ENCODE results near the gene EMX2.

Gene EMX2

DNA sequence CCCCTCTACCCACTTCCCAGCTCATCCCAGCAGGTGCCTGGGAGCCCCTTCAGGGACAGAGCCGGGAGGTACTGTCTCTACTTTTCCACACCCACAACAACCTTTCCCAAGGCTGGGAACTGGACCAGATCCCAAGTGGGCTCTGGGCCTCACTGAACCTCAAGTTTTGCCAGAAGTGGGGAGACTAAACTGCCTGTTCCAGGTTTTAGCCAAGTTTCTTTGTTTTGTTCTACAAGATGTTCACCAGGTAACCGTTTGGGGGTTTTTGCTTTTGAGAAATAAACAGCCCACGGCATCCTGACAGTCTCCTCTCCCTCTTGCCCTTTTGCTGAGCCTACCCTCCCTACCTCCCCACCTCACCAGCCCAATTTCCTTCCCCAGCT lies 10.6 kb upstream of the EMX2 start:
- DNase-seq (ENCODE audit: low read depth in 2 of 2) = no peak

- DNase-seq (ENCODE audit: low read depth in 2 of 2) = no peak
Measured at GRCh38 chr10:117532451-117533107, 10.0 kb upstream of the EMX2 start.

- DNase-seq (ENCODE audit: low read depth in 2 of 2) = no peak
Measured at GRCh38 chr10:117533507-117534281, 8.9 kb upstream of the EMX2 start.

DNA sequence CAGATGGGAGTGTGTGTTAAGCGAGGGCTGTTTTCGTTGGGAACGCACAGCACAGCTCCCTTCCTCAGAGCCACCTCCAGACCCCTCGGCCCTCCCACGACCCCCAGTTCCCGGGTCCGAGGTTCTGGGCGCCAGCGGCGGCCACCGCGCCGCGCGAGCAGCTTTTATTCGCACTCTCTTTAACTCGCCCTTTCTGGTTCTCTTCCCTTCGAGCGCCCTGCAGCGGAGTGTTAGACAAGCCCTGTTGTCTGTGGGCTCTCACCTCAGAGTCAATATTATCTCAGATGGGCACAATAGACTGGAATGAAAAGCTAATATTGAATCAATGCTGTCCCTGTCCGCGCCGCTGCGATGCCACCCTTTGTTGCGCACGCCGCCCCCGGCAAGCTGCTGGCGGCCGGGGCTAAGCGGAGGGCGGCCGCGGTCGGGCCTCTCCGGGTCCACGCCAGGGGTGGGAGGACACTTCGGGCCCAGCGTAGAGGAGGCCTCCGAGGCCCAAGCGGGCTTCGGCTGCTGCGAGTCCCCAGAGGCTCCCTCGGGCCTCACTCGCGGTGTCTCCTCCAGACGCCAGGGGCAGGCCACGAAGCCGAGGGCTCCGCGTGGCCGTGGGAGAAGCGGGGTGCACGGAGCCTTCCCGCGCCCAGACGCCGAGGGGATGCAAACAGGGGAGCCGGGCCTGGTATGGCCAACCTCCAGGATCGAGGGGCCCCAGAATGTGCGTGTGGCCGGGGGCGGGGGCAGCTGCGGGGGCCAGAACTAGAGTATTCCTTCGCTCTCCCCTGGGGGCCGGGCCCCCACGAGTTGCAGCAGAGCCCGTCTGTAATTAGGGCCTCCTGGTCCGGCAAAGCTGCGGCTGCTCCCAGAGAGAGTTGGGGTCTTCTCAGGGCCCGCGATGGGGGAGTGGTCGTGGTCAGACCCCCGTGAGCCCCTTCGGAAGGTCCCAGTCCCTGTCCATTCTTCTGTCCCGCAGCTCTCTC lies 7.9 kb upstream of the EMX2 start:
- no peak for DNase-seq (ENCODE audit: low read depth in 2 of 2)

DNA sequence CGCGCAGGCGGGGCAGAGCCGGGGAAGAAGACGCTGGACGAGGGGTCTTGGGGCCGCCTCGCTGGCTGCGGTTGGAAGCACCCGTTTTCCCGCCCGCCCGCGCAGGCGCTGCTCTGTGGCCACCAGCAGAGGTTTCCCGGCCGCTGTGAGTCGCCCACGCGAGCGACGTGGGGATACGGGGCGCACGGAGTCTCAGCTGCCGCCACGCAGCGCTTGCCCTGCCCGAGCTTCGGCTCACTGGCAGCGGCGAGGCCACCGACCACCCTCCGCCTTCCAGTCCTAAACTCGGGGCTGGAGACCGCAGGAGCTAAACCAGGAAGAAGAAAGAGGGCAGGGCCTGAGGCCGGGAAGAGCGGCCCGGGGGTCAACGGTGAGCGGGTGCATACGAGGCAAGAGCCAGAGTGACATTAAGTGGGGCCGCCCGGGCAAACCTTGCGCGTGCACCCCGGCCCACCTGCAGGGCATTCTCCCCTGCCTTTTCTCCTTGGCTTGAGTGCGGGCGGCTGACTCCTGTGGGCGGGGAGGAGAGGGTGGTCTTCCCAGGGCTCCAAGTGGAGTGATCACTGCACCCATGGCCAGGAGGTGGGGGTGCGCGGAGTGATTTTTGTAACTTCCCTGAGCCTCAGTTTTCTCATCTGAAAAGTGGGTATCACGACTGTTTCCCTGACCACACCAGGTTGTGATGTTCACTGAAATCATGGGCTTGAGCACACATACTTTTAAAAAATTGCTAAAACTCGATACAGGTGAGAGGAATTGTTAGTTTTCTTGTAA lies 7.1 kb upstream of the EMX2 start:
- DNase-seq (ENCODE audit: low read depth in 2 of 2) = no peak

GRCh38 chr10:117536072-117536865 lies 6.3 kb upstream of the EMX2 start:
- no peak for DNase-seq (ENCODE audit: low read depth in 2 of 2)

DNA sequence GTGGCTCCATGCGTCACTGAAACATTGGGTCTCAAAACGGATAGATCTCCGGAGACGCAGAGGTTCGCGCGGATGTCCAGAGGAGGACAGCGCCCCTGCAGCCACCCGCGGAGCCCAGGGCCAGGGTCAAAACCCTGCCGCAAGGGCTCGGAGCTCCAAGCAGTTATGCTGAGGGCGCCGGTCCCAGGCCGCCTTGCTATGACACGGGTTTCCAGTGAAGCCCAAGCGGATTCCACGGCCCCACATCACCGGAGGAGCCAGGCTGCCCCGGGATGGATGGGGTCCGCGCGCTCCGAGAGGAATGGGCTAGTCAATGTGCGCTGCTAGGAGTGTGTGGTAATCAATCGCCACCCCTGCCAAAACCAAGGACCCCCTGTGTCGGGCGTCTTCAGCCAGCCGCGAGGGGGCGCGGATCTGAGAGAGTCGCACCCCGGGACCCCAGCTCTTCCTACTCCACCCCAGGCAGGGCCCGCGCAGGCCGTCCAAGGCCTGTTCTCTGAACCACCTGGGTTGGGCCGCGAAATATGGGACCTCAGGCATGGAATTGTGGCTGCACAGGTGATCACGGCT lies 5.6 kb upstream of the EMX2 start:
- DNase-seq (ENCODE audit: low read depth in 2 of 2) = no peak

- no peak for DNase-seq (ENCODE audit: low read depth in 2 of 2)
Measured at GRCh38 chr10:117537436-117537903, 5.1 kb upstream of the EMX2 start.

DNA sequence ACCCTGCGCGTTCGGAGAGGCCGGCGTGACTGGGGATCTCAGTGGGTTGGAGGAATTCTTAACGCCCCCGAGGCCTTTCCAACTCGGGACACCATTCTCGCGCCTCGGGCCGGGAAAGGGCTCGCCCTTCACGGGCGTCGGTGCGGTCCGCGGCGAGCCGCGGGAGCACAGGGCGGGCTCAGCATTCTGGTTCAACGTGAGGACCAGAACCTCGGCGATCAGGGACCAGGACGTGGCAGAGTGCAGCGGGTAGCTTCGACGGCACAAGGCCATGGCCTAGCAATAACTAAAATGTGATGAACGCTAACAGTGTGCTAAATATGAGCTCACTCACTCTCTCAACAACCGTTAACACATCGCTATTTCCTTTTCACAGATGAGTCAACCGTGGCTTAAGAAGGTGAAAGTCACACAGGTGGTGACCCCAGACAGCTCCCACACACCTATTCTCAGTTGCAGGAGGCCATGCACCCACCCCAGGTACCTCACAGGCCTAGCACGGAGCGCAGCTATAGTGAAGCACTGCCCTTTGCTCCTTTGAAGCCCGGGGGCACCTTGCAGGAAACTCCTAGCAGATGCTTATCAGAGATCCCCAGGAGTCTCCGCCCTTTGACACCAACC lies 4.5 kb upstream of the EMX2 start:
- no peak for DNase-seq (ENCODE audit: low read depth in 2 of 2)

DNA sequence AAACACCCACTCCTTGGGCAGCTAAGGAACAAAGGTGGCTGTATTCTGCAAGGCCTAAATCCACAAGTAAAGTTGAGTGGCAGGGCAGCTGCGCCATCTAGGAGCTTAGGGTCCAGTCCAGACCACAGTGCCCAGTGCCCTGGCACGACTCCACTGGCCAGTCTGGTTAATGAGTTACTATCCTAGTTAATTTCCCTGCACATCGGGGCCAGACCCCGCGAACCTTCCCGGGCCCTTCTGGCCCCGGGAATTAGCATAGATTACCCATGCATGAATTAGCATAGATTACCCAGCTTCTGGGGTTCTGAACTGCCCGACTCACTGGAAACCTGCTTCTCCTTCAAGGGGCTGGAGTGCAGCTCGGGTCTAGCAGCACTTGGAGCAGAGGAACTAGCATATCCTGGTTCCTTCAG lies 3.2 kb upstream of the EMX2 start:
- DNase-seq (ENCODE audit: low read depth in 2 of 2) = no peak

DNA sequence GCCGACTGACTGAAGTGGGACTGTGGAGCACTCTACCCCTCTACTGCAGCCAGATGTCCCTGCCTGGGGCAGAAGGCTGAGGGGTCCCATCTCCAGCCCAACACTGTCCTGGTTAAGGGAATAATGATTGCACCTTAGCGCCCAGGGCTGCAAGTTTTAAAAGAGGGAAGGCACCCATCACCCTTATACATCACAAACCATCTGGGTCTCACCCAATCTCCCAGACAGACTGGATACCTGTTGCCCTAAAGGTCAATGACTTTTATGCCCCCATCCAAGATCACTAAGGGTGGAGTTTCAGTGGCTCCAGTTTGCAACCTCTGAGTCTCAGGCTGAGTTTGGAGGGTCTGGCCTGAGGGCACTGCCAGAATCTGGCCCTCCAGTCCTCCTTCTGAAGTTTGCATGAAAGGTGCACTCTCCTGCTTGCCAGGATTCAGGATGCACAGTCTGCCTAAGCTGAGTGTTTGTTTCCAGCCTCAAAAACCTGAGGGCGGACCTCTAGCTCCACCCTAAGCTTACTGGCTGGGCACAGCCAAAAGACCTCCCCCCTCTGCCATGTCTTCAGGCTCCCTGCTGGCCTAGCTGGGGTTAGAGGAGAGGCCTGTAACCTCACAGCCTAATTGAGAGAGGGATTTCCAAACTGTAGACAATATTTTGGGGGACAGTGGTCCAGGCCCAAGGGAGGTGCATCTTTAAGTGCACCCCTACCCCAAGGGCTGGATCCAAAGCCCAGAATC lies 2.5 kb upstream of the EMX2 start:
- DNase-seq (ENCODE audit: low read depth in 2 of 2) = no peak

DNA sequence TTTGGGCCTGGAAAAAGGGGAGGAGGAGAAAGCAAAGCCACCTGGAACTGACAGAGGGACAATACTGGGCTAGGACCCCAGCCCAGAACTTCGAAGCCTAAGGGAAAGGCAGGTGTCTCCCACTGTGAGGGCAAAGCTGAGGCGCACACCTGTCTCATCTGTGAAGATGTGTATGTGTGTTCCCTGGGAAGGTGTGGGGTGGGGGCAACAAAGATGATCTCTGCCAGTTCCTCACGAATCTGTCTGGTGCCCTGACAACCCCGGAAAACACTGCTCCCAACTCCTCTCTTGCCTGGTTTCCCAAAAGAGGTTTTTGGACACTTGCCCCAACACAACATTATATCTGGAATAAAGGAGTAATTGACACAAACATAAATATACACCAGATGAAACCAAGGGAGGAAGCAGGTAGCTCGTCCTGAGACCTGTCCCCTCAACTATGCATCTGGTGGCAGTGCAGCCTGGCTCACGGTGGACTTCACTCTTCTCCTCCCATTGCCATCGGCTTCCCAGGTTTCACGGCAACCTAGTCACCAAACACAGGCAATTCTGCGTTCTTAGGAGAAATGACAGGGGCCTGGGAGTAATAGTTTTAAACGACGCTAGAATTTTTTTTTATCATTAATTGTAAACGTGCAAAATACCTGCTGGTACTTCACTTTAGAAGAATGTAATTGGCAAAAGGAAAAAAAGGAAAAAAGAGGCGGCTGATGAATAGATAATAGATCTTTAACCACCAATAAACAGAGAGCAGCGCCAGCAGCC lies 1.7 kb upstream of the EMX2 start:
- no peak for DNase-seq (ENCODE audit: low read depth in 2 of 2)

GRCh38 chr10:117541405-117541908 lies 1.1 kb upstream of the EMX2 start:
- DNase-seq (ENCODE audit: low read depth in 2 of 2) = no peak

- no peak for DNase-seq (ENCODE audit: low read depth in 2 of 2)
Measured at GRCh38 chr10:117541909-117542705, 439 bp upstream of the EMX2 start.

DNA sequence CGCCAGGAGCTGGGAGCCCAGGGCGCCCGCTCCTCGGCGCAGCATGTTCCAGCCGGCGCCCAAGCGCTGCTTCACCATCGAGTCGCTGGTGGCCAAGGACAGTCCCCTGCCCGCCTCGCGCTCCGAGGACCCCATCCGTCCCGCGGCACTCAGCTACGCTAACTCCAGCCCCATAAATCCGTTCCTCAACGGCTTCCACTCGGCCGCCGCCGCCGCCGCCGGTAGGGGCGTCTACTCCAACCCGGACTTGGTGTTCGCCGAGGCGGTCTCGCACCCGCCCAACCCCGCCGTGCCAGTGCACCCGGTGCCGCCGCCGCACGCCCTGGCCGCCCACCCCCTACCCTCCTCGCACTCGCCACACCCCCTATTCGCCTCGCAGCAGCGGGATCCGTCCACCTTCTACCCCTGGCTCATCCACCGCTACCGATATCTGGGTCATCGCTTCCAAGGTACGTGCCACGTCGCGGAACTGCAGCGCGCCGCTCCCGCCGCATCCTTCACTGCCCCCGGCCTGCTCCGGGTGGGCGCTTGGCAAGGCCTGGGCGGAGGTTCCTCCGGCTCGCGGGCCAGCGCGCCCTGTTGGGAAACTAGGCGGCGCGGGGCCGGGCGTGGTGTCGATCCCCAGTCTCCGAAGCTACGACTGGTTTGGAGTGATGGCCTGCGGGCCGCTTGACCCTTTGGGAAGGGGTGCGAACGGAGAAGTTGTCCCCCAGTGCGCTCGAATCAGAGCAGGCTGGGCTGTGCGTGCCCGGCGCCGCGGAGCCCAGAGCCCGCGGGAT lies 868 bp downstream of the EMX2 start:
- no peak for DNase-seq (ENCODE audit: low read depth in 2 of 2)

DNA sequence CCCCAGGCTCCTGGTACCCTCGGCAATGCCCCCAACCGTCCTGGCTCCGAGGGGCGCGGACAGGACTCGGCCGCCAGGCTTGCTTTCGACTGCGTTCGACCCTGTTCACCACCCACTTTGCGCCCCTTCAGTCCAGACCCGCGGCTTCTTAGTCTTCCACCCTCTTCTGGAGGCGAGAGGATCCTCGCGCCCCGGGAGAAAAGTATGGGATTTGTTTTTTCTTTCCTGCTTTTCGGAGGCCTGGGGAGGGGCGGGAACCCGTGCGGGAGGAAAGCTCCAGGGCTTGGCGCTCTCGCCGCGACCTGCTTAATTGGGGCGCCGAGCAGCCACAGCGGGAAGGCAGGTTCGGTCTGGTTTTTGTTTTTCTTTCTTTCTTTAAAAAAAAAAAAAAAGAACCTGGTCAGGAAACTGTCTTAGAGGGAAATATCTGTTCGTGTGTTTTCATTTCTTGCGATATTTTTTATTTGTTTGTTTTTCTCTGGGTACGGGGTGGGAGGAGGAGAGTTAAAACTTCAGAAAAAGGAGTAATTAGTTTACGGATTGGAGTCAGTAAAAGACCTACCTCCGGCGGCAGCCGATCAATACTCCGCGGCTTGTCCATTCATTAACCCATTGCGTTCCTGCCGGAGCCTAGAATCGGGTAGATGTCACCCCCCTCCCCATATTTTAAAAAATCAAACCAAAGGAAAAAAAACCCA lies 1.6 kb downstream of the EMX2 start:
- DNase-seq (ENCODE audit: low read depth in 2 of 2) = no peak
